T-helper 2 cell (primary cell): ENCODE data around the gene TMEM273.

Experiments used
- DNase-seq, 5 experiments: peaks; one replicate each; pipeline versions ENCODE4 v3.0.0 to v3.0.0-alpha.2; 2012 to 2022

The TMEM273 gene

GRCh38 chr10:49162761-49163310 lies 25.4 kb downstream of the TMEM273 start:
- no peak for DNase-seq

- DNase-seq, result no peak
Measured at GRCh38 chr10:49162063-49162462, 26.1 kb downstream of the TMEM273 start.

- peak in 1 of 5 experiments; percentile 27 for DNase-seq
Measured at GRCh38 chr10:49161411-49161997, 26.7 kb downstream of the TMEM273 start.

GRCh38 chr10:49160814-49161213 lies 27.4 kb downstream of the TMEM273 start:
- no peak for DNase-seq

- DNase-seq, result no peak
Measured at GRCh38 chr10:49160110-49160509, 28.1 kb downstream of the TMEM273 start.

GRCh38 chr10:49158915-49159314 lies 29.3 kb downstream of the TMEM273 start:
- DNase-seq, result no peak

- DNase-seq, result no peak
Measured at GRCh38 chr10:49158404-49158803, 29.8 kb downstream of the TMEM273 start.

- DNase-seq, result peak in 1 of 5 experiments; percentile 57
Measured at GRCh38 chr10:49157229-49157628, 31.0 kb downstream of the TMEM273 start.

- DNase-seq, result no peak
Measured at GRCh38 chr10:49154641-49155040, 33.5 kb downstream of the TMEM273 start.

GRCh38 chr10:49153971-49154370 lies 34.2 kb downstream of the TMEM273 start:
- no peak for DNase-seq

GRCh38 chr10:49153115-49153514 lies 35.1 kb downstream of the TMEM273 start:
- DNase-seq, result no peak

- no peak for DNase-seq
Measured at GRCh38 chr10:49152663-49153062, 35.5 kb downstream of the TMEM273 start.

- no peak for DNase-seq
Measured at GRCh38 chr10:49152037-49152436, 36.2 kb downstream of the TMEM273 start.

GRCh38 chr10:49151481-49151880 lies 36.7 kb downstream of the TMEM273 start:
- DNase-seq, result no peak

- DNase-seq, result peak in 1 of 5 experiments; percentile 42
Measured at GRCh38 chr10:49151025-49151445, 37.2 kb downstream of the TMEM273 start.

GRCh38 chr10:49150426-49150825 lies 37.8 kb downstream of the TMEM273 start:
- no peak for DNase-seq

GRCh38 chr10:49149881-49150280 lies 38.3 kb downstream of the TMEM273 start:
- DNase-seq, result no peak

- no peak for DNase-seq
Measured at GRCh38 chr10:49144058-49144720, 44.0 kb downstream of the TMEM273 start.

- DNase-seq, result no peak
Measured at GRCh38 chr10:49143249-49143648, 44.9 kb downstream of the TMEM273 start.

GRCh38 chr10:49141541-49142332 lies 46.5 kb downstream of the TMEM273 start:
- DNase-seq, result no peak

- DNase-seq, result no peak
Measured at GRCh38 chr10:49140304-49141177, 47.6 kb downstream of the TMEM273 start.

GRCh38 chr10:49139846-49140195 lies 48.4 kb downstream of the TMEM273 start:
- DNase-seq, result no peak
